GM21825 (cell line): ENCODE results near the gene PLCB1.

Experiments used
- ATAC-seq: cut with Tn5 transposase; IDR thresholded peaks from one replicate; pipeline ENCODE4 v1.9.1; 2021; ENCODE audit warnings: mild to moderate bottlenecking, moderate library complexity; ENCODE audit not compliant: unreplicated experiment

Gene PLCB1

DNA sequence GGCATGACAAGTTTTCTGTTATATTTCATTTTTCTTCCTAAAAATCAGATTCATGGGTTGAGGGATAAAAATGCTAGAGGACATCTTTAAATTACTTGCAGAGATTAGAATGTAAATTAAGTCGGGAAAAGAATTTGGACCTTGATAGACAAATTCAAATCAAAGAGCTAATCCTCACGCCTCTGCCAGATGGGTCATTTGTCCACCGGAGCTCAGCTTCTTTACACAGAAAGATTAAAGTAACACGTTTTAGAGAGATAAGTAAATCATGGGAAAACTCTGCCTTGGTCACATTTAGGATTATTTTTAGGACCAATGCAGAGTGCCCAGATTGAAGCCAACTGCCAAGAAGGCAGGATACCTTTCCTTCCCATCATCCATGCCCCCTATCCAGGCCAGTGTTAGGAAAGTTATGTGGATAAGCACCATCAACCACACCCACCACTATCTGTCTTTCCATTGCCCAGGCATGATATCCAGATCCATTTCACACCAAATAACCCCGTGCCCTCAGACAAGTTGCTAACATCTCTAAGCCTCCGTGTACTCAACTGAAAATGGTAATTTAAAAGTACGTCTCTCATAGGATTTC lies 539.4 kb downstream of the PLCB1 start:
- no peak for ATAC-seq

- no peak for ATAC-seq
Measured at GRCh38 chr20:8673116-8673515, 541.0 kb downstream of the PLCB1 start.

DNA sequence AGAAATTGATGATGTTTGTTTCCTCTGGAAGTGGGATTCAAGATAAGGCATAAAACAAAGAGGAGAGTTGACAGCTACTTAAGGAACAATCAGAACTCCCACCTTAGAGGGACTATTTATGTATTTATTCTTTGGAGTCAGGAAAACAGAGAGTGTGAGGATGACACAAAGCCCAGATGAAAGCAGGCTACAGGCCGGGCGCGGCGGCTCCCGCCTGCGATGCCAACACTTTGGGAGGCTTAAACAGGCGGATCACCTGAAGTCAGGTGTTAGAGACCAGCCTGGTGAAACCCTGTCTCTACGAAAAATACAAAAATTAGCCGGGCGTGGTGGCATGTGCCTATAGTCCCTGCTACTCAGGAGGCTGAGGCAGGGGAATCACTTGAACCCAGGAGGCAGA lies 543.8 kb downstream of the PLCB1 start:
- ATAC-seq, result no peak

DNA sequence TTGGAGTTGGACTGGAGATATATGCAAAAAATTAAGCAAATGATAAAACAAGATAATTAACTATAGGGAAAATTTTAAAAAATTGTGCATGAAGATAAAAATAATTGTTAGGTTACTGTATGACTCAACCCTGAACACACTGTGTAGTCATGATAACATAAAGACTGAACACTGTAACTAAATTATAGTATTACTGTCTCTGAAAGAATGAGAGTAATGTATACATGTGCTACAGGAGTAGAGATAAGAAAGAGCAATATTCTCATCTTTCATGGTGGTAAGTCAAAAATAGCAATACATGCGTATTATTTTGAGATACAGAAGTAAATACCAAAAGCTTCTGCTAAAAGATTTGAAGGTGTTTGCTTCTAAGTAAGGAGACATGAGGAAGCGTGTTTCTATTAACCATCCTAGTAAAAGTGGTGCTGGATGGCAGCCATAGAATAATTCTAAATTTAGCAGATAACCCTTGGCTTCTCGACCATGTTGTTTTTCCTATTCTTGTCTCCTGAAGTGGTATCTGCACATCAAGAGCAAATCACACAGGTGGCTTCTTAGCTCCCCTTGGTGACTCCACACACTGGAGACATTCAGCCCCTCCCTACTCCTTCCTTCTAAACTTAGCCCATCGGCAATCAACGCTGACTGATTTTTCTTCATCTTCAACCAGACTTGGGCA lies 546.2 kb downstream of the PLCB1 start:
- ATAC-seq, result no peak

- no peak for ATAC-seq
Measured at GRCh38 chr20:8689337-8689736, 557.3 kb downstream of the PLCB1 start.

DNA sequence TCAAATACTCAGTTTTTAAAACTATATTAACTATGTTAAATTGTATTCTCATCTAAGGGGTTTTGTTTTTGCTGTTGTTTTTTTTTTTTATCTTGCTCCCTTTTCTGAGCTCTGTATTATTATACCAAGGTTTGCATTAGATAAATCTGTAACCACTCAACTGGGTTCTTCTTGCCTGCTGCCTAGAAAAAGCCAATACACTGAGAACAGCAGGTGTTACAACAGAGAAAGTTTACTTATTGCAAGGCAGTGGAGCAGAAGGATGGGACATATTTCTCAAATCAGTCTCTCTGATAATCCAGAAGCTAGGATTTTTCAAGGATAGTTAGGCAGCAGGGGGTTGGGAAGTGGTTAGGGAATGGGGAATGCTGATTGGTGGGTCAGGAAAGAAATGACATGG lies 558.0 kb downstream of the PLCB1 start:
- no peak for ATAC-seq

- no peak for ATAC-seq
Measured at GRCh38 chr20:8693709-8694108, 561.6 kb downstream of the PLCB1 start.

DNA sequence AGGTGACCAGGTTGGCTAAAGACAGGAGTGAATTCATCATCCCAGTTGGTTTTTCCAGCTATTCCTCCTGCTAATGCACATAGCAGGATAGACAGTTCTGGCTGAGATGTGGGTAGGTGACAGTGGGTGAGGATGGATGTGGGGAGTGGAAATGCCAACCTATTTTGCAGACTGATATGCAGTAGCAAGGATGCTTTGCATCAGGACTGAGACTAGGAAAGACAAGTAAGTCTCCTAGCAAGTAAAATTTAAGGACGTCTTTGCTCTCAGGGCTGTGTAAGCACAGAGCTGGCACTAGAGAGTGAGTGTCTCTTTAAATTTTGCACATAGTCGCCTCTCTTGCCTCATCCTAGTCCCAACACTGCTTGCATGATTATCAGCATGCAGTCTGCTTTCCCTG lies 568.7 kb downstream of the PLCB1 start:
- no peak for ATAC-seq

DNA sequence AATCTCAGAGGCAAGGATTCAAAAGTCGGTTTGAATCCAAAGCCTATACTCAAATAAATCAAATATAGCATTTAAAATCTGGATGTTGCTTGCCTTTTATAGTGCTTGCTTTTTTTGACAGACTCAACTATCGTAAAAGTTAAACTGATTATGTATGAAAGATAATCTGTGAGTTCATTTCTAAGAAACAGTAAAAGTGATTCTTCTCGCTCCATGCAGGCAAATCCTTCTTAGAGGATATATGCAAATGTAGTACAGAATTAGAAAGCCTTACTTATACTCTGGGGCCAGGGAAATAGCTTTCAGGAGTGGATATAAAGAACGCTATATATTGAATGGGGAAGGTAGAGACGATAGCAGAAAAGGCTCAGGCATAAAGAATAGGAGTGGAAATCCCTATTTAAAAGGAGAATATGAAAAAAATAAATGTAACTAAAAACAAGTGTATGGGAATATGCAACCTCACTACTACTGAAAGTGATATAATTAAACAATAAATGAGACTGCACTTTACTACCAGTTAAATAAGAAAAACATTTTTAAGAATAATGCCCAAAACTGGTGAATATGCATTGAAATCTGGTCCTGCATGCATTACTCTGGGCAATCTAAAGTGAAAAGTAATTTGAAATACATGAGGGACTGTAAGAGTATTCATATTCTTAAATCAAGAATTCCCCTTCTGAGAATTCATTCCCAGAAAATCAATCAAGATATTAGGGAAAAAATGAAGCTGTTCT lies 575.1 kb downstream of the PLCB1 start:
- no peak for ATAC-seq

DNA sequence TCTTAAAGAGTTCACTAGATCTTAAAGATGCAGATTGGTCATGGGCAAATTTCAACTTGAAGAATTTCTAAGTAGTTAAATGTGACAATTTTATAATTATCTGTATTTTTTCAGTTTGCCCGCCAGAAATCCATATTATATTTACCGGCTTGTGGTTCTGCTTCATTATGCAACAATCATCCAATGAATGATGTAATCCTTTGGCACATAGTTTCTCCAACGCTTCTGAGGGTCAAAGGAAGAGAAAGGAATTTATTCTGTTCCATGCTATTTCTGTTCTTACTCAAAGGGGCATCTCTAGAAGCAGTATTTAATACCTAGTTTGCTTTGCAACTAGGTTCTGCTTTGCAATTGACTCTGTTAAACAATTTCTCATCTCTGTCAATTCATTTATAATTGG lies 577.6 kb downstream of the PLCB1 start:
- ATAC-seq, result no peak

DNA sequence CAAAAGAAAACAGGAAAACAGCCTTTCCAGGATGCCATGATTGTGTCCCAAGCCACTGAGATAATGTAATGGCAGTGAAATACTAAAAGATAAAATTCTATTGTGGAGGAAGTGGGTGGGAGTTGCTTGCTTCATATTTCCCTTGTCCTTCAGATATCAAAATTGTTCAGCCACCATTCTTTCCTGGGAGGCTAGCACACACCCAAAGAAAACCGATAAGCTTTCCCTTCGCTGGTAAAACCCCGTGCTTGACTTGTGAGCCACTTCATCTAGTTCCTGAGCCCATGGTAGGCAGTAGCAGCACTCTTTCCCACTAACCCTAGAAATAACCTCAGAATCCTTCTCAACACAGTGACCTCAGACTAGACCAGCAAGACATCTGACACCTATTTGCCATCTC lies 579.4 kb downstream of the PLCB1 start:
- no peak for ATAC-seq

GRCh38 chr20:8714206-8714605 lies 582.1 kb downstream of the PLCB1 start:
- no peak for ATAC-seq

DNA sequence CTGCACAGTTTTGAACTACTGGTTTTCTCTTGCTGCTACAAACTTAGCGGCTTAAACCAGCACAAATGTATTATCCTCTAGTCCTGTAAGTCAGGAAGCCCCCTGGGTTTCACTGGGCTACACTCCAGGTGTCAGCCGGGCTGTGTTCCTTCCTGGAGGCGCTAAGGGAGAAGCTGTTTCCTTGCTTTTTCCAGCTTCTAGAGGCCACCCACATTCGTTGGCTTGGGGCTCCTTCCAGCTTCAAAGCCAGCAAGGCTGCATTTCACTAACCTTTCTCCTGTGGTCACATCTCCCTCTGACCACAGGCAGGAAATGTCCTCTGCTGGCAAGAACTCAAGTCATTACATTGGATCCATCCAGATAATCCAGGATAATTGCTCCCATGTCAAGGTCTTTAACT lies 586.2 kb downstream of the PLCB1 start:
- no peak for ATAC-seq

- no peak for ATAC-seq
Measured at GRCh38 chr20:8720089-8720488, 588.0 kb downstream of the PLCB1 start.

DNA sequence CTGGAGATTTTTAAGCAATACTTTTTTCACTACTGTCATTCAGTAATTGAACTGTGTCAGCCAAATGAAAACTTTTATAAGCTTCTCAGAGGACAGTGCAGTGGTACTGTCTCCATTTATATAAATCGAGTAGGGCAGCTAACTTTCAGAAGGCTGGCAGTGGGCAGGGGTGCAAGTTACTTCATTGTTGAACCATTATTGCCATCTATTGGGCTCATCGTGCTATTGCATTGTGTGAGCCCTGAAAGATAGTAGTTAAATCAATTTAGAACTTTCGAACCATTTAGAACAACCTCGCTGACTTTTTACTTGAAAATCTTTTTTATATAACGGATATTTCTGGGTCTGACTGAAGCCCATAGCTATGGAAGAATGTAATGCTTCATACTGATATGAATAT lies 589.0 kb downstream of the PLCB1 start:
- no peak for ATAC-seq

DNA sequence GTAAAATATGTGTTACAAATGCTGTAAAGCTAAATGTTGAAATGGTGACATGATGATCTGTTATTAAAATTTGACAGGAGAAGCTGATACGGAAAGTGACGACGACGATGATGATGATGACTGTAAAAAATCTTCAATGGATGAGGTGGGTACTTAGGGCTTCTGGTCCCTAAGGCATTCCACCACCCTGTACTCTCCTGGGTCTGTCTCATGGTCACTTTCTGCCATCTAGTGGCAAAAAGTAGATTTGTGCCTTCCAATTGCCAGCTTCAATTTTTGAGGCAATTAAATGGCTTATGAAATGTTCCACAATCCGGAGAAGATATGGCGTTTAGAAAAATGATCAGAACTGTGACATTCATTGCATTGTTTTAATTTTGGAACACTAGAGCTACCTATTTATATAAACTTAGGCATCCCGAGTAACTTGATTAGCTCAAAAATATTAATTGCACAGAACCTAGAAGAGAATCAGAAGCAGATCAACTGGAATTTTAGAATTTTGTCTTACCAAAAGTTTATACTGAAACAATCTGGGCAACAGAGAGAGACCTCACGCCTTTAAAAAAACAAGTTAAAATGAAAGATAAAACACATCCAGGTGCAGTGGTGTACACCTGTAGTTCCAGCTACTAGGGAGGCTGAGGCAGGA lies 590.3 kb downstream of the PLCB1 start:
- peak; percentile 73 for ATAC-seq

DNA sequence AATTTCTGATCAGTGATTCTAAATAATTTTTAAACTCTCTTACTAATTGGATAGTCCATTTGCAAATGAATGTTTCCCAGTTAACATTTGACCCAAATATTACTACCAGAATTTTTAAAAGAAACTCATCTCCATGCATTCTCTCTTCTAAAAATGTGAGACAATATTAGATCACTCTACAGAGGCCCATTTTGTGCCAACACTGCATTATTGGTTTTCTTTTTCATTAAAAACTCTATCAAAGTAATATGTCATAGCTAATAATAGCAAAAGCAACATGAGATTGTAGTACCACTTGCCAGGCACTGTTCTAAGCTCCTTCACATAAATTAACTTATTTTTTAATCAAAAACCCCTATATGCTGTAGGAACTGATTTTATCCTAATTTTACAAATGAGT lies 591.2 kb downstream of the PLCB1 start:
- no peak for ATAC-seq

DNA sequence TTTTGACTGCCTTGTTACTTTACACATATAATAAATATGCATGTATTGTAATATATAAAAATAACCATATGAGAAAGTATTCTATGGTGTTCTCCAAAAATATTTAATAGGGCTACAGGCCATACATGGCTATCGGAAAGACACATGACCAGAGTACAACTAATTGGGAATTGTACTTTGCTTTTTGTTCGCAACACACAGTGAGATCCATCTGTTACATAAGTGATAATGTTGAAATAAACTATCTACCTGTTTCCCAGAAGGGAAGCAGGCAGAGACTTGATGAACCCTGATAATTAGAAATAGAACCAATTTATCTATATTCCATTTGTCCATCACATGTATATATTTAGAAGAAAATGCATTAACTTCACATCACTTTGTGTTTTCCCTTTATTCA lies 592.8 kb downstream of the PLCB1 start:
- ATAC-seq, result no peak

DNA sequence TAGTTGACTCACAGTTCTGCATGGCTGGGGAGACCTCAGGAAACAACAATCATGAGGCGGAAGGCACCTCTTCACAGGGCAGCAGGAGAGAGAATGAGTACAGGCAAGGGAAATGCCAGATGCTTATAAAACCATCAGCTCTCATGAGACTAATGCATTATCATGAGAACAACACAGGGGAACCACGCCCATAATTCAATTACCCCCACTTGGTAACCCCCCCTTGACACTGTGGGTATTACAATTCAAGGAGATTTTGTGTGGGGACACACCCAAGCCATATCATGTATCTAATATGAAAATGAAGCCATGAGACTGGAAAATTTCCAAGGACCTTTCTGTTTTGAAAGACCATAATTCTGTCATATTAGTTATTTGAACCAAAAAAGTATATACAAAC lies 594.4 kb downstream of the PLCB1 start:
- no peak for ATAC-seq

GRCh38 chr20:8735014-8735413 lies 602.9 kb downstream of the PLCB1 start:
- no peak for ATAC-seq

DNA sequence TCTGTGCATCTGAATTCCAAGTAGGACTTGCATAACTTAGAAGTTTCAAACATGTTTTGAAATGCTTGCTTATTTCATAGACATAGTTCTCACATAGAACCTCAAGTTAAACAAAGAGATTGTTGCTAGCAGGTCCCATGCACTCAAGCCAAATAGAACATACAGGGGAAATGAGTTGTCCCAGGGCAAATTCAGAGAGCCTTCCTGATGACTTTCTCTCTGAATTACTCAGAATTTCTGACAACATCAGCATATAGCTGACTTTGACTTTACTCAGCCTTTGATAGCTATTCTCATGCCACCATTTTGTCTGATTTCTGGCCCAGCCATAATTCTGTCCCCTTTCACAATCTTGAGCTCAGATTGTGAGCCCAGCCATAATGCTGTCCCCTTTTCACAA lies 603.6 kb downstream of the PLCB1 start:
- ATAC-seq, result no peak

GRCh38 chr20:8740265-8740664 lies 608.2 kb downstream of the PLCB1 start:
- peak; percentile 77 for ATAC-seq
